ENCODE measurements around the gene TEX261. TPM values are rescaled to one million over a fixed set of nuclear protein-coding genes. Genes with fewer than 3 reads are reported as not detected.

TEX261 gene
- total and polyA plus RNA-seq, 8 donors = 19.0 to 46.2 (median 41.6) TPM

DNA sequence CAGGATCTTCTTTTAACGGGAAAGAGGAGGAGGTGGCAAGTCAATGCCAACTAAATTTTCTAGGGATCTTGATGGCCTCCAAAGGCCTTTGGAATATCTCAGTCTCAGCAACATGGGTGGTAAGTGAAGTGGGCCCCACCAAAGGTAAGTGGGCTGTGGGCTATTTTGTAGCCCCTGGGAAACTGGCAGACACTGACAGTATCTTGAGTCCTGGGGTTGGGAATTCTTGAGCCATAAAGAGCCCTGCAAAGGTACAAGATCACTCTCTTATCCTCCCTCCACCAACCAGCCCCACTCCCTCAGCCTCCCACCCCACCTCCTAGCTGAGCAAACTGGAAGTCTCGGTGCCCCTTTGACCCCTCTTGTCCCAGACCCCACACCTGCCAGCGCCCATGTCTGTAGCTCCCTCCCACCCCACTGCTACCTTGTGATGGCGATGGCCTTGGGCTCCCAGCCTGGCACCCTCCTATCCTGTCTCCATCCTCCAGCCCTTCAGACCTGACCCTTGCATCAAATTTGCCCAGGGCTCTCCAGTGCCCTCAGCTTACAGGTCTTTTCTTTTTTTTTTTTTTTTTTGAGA is 50.5 kb downstream of the TEX261 start:
- 80 to 89% methylated on average over 4 of the region's 4 CpGs for WGBS, 2 donors
- no peaks in the 10 kb centered on the region for H3K27me3 ChIP-seq
- no peaks in the 10 kb centered on the region for H3K36me3 ChIP-seq
- no peak for DNase-seq
- TF ChIP-seq, protein P1, sequence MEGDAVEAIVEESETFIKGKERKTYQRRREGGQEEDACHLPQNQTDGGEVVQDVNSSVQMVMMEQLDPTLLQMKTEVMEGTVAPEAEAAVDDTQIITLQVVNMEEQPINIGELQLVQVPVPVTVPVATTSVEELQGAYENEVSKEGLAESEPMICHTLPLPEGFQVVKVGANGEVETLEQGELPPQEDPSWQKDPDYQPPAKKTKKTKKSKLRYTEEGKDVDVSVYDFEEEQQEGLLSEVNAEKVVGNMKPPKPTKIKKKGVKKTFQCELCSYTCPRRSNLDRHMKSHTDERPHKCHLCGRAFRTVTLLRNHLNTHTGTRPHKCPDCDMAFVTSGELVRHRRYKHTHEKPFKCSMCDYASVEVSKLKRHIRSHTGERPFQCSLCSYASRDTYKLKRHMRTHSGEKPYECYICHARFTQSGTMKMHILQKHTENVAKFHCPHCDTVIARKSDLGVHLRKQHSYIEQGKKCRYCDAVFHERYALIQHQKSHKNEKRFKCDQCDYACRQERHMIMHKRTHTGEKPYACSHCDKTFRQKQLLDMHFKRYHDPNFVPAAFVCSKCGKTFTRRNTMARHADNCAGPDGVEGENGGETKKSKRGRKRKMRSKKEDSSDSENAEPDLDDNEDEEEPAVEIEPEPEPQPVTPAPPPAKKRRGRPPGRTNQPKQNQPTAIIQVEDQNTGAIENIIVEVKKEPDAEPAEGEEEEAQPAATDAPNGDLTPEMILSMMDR (IDR thresholded peaks at IDR 0.05) = no peak
- FAIRE-seq = no peak
- no peak overlapping the region for H3K4me3 ChIP-seq
- H3K9me3 ChIP-seq = no peaks in the 10 kb centered on the region
- intact Hi-C loops (cut with DNase I) = loop anchor here in 1 of 3 donors (5.0 kb wide), 1 partner anchor 72 kb away; no protein-coding TSS in a partner anchor
- no peak for ATAC-seq
- H3K4me1 ChIP-seq = no peaks in the 10 kb centered on the region
- no peak overlapping the region for H3K27ac ChIP-seq

DNA sequence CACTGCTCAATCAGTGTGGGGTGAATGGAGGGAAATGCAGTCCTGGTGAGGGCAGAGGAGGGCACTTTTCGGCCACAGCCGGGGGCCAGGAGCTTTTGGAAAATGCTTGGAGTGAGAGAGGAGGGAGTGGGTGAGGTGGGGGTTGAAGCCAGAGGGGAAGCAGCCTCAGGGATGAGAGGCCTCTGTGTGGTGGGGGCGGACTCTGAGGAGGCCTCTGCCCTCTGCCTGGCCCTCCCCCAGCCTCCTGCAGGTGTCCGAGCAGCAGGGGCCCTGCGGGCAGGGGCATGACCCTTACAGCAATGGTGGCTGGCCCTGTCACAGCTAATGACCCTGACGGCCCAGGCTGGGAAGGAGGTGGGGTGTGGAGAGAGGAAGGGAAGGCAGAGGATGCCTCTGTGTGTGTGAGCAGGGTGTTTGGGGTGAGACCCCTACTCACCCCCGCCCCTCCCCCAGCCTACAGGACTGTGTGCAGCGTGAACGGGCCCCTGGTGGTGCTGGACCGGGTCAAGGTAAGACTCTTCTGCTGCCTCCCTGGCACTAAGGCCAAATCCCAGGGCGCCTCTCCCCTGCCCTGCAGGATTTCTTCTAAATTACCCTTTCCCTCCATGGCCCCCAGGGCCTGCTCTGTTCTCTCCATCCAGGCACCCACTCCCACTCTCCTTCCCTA is 51.3 kb downstream of the TEX261 start:
- H3K4me3 ChIP-seq = no peak overlapping the region
- H3K36me3 ChIP-seq = no peaks in the 10 kb centered on the region
- no peaks in the 10 kb centered on the region for H3K27me3 ChIP-seq
- no peaks in the 10 kb centered on the region for H3K9me3 ChIP-seq
- no peaks in the 10 kb centered on the region for H3K4me1 ChIP-seq
- FAIRE-seq = no peak
- H3K27ac ChIP-seq = no peak overlapping the region
- TF ChIP-seq, protein P1 (IDR thresholded peaks at IDR 0.05) = no peak
- WGBS, 2 donors = 85 to 89% methylated on average over 9 to 11 of the region's 11 CpGs
- no peak for ATAC-seq
- intact Hi-C loops (cut with DNase I) = loop anchor here in 1 of 3 donors (5.0 kb wide), 1 partner anchor 71 kb away; no protein-coding TSS in a partner anchor
- DNase-seq = no peak

DNA sequence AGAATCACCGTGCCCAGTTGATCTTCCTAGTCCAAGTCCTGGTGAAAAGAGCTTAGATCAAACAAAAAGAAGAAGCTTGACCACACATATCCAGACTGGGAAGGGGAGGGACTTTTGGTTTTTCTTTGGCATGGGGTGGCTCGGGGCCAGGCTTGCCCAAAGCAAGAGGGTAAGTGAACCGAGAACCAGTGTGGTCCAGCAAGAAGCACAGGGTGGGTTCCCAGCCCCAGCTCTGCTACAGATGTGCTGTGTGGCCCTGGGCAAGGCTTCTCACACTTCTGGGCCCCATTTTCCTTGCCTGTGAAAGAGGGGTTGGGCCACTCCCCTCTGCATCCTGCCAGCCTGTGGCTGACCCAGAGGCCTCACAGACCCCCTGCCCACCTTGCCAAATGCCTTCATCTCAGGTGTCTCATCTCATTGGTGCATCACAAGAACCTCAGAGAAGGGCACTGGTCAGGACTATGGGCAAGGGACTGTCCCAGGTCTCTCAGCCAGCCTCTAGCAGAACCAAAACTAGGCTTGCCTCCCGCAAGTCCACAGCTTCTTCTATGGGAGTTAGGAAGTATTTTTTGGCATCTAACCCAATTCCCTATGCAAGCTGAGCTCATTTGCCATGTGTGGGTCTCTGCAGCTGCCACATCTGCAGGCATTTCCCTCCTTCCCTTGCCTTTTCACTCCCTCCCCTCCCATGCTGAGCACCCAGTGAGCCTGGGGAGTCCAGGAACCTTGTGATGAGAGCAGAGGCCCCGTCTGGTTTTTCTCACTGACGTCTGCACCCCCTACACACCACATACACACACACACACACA is 52.1 kb downstream of the TEX261 start:
- H3K9me3 ChIP-seq = no peaks in the 10 kb centered on the region
- H3K4me3 ChIP-seq = no peak overlapping the region
- intact Hi-C loops (cut with DNase I) = loop anchor here in 1 of 3 donors (5.0 kb wide), 1 partner anchor 70 kb away; no protein-coding TSS in a partner anchor
- no peak for FAIRE-seq
- WGBS, 2 donors = 66 to 73% methylated on average over 6 of the region's 6 CpGs
- no peaks in the 10 kb centered on the region for H3K4me1 ChIP-seq
- no peaks in the 10 kb centered on the region for H3K36me3 ChIP-seq
- ATAC-seq = no peak
- TF ChIP-seq, protein P1 (IDR thresholded peaks at IDR 0.05) = no peak
- H3K27ac ChIP-seq = no peak overlapping the region
- H3K27me3 ChIP-seq = no peaks in the 10 kb centered on the region
- no peak for DNase-seq

DNA sequence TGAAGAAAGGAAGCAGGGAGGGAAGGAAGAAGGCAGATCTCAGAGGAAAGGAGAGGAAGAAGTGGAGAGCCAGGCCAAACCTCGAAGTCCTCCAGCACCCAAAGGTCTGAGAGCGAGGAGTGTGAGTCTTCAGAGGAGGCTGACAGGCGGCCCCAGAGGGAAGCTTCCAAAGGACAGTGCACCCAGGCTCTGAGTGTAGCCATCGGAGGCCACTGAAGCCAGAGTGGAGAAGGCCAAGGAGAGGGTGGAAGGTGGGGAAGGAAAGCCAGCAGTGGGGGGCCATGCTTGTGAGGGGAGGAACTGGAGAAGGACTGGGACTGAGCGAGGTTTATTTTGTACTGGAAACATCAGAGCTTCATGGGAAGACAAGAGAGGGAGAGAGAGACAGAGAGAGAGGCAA is 53.0 kb downstream of the TEX261 start:
- no peaks in the 10 kb centered on the region for H3K36me3 ChIP-seq
- FAIRE-seq = no peak
- TF ChIP-seq, protein P1 (IDR thresholded peaks at IDR 0.05) = no peak
- no peak for ATAC-seq
- WGBS, 2 donors = 71 to 79% methylated on average over 5 of the region's 5 CpGs
- H3K9me3 ChIP-seq = no peaks in the 10 kb centered on the region
- no peaks in the 10 kb centered on the region for H3K4me1 ChIP-seq
- no peak overlapping the region for H3K4me3 ChIP-seq
- intact Hi-C loops (cut with DNase I) = loop anchor here in 1 of 3 donors (5.0 kb wide), 1 partner anchor 69 kb away; no protein-coding TSS in a partner anchor
- H3K27ac ChIP-seq = no peak overlapping the region
- H3K27me3 ChIP-seq = no peaks in the 10 kb centered on the region
- DNase-seq = peak in 1 of 6 donors; percentile 22

Data from pancreas (tissue), 10 donors.